GM06990 (cell line): ENCODE measurements around the gene SMPDL3B.

Experiments
- DNase-seq: peaks from one replicate; pipeline ENCODE4 v3.0.0-alpha.2; 2011; ENCODE audit not compliant: insufficient read length; ENCODE audit errors: extremely low read depth
- H3K27me3 ChIP-seq: replicated peaks from 2 replicates; pipeline ENCODE4 v1.6.0; 2011; ENCODE audit warnings: low read length; ENCODE audit not compliant: control insufficient read depth, insufficient read depth
- H3K36me3 ChIP-seq: 2 replicates; pipeline ENCODE4 v1.5.1; 2011; ENCODE audit warnings: low read length; ENCODE audit not compliant: control insufficient read depth, insufficient read depth
- H3K4me3 ChIP-seq: replicated peaks from 2 replicates; pipeline ENCODE4 v1.5.1; 2011; ENCODE audit warnings: low read depth, mild to moderate bottlenecking, control low read depth, low read length
- CTCF ChIP-seq: IDR thresholded peaks from 2 replicates; pipeline ENCODE4 v1.5.1; 2011; ENCODE audit warnings: low read length, control low read depth, mild to moderate bottlenecking, inconsistent platforms; ENCODE audit not compliant: insufficient read depth, poor library complexity, severe bottlenecking

SMPDL3B gene

GRCh38 chr1:27931759-27932158 lies 3.0 kb upstream of the SMPDL3B start:
- no peak for DNase-seq
- TF ChIP-seq CTCF, result no peak
- Histone ChIP-seq H3K36me3 (no peaks in the 10 kb centered on the region), H3K4me3 (no peak overlapping the region), H3K27me3 (no peaks in the 10 kb centered on the region)

DNA sequence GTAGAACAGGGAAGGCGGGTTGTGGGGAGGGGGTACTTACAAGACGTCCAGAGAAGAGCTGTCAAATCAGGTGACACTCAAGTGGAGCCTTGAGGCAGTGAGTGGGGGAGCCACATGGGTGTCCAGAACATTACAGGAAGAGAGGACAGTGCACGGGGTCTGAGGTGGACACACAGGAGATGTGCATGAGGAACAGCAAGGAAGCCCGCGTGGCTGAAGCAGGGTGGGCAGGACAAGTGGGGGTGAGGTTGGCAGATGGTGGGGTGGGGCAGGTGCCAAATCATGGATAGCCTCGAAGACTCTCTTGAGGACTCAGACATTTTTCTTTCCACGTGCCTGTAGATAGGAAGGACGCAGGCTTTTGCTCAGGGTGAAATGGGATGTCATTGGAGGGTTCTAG lies 921 bp downstream of the SMPDL3B start:
- H3K4me3 ChIP-seq, result no peak overlapping the region
- no peaks in the 10 kb centered on the region for H3K27me3 ChIP-seq
- DNase-seq, result no peak
- no peak for TF ChIP-seq CTCF
- no peaks in the 10 kb centered on the region for H3K36me3 ChIP-seq

DNA sequence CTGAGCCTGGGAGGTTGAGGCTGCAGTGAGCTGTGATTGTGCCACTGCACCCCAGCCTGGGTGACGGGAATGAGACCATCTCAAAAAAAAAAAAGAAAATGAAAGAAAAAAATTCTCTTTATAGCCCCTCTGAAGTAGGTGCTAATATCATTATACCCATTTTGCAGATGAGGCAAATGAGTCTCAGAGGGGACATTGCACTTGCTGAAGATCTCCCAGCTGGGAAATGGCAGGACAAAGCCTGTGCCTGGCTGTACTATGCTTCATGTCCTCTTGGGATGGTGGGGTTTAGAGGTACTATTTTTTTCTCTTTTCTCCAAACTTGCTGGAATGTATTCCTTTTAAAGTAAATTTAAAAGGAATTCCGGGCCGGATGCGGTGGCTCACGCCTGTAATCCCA lies 1.6 kb downstream of the SMPDL3B start:
- no peaks in the 10 kb centered on the region for H3K27me3 ChIP-seq
- H3K4me3 ChIP-seq, result no peak overlapping the region

DNA sequence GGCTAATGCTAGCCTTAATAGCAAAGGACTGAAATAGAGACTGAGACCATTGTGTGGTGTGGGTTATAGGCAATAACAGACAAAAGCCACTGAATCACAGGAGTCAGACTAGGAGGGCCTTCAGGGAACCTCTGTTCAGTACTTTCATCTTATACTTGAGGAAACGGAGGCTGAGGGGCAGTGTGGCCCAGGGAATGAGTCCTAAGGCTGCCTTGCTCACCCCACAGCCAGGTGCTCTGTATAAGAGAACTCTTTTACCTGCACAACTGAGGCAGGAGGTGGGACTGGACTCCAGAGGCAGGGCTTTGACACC lies 2.7 kb downstream of the SMPDL3B start:
- no peak overlapping the region for H3K4me3 ChIP-seq
- no peak for TF ChIP-seq CTCF
- DNase-seq, result no peak
- H3K36me3 ChIP-seq, result no peaks in the 10 kb centered on the region
- H3K27me3 ChIP-seq, result no peaks in the 10 kb centered on the region

More for the DNA sequence above, 1.6 kb downstream of the SMPDL3B start:
- no peaks in the 10 kb centered on the region for H3K36me3 ChIP-seq
- DNase-seq, result no peak
- no peak for TF ChIP-seq CTCF

- no peak overlapping the region for H3K4me3 ChIP-seq
- DNase-seq, result no peak
- no peaks in the 10 kb centered on the region for H3K27me3 ChIP-seq
- no peaks in the 10 kb centered on the region for H3K36me3 ChIP-seq
- no peak for TF ChIP-seq CTCF
Observed at GRCh38 chr1:27938488-27938887, 3.7 kb downstream of the SMPDL3B start.

DNA sequence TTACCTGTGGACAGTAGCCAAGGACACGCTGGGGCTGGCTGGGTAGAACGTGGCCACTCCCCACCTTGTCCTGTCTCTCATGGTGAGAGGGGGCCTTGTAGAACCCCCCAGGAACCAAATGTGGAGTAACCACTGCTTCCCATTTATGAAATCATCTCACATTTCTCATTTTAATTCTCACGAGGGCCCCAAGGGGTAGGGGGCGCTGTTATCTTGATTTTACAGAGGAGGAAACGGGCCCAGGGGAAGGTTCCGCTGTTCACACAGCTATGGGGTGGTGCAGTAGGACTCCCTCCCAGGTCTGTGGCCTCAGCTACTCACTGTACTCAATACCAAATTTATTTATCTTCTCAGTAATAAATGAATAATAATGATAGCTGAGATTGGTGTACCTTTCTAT lies 5.5 kb downstream of the SMPDL3B start:
- TF ChIP-seq CTCF, result peak; percentile 52
- DNase-seq, result peak; percentile 29
- no peaks in the 10 kb centered on the region for H3K27me3 ChIP-seq
- no peak overlapping the region for H3K4me3 ChIP-seq
- H3K36me3 ChIP-seq, result no peaks in the 10 kb centered on the region
